Mammary epithelial cell (primary cell): Measurements from ENCODE around the gene TNN.
"Not testable (repeated sequence)": the region's sequence is repeated elsewhere in the genome, so short reads cannot be mapped to it uniquely, and the experiment has no call there.

ENCODE experiments used
- CTCF ChIP-seq, 2 donors: IDR thresholded peaks in 1 of 2; conservative IDR thresholded peaks in 1 of 2; 2 replicates each; pipeline ENCODE4 v1.5.1; 2011 to 2012; ENCODE audit warnings: inconsistent platforms in 2 of 2, low read length in 2 of 2, mild to moderate bottlenecking in 2 of 2, control low read depth in 1 of 2, low read depth in 1 of 2; ENCODE audit not compliant: insufficient read depth in 1 of 2; ENCODE audit errors: extremely low read depth in 1 of 2
- EZH2 ChIP-seq: IDR thresholded peaks from 2 replicates; pipeline ENCODE4 v1.6.1; 2012; ENCODE audit warnings: low read length, inconsistent platforms, borderline replicate concordance

DNA sequence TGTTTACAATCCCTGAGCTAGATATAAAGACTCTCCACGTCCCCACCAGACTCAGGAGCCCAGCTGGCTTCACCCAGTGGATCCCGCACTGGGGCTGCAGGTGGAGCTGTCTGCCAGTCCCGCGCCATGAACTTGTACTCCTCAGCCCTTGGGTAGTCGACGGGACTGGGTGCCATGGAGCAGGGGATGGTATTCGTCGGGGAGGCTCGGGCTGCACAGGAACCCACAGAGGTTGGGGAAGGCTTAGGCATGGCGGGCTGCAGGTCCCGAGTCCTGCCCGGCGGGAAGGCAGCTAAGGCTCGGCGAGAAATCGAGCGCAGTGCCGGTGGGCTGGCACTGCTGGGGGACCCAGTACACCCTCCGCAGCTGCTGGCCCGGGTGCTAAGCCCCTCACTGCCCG lies 34.5 kb downstream of the TNN start:
- not testable (repeated sequence) for TF ChIP-seq CTCF (conservative IDR thresholded peaks at IDR 0.05 in 1 of 2, IDR thresholded peaks at IDR 0.05 in 1 of 2; ENCODE audit: extremely low read depth in 1 of 2, insufficient read depth in 1 of 2, low read depth in 1 of 2, low read length in 2 of 2); EZH2
